ENCODE results near the gene DHX30. TPM values are rescaled to one million over a fixed set of nuclear protein-coding genes. Genes with fewer than 3 reads are reported as not detected.

DHX30 gene
- total RNA-seq, 2 donors from 2014 or later = 60.2 to 68.4 TPM

DNA sequence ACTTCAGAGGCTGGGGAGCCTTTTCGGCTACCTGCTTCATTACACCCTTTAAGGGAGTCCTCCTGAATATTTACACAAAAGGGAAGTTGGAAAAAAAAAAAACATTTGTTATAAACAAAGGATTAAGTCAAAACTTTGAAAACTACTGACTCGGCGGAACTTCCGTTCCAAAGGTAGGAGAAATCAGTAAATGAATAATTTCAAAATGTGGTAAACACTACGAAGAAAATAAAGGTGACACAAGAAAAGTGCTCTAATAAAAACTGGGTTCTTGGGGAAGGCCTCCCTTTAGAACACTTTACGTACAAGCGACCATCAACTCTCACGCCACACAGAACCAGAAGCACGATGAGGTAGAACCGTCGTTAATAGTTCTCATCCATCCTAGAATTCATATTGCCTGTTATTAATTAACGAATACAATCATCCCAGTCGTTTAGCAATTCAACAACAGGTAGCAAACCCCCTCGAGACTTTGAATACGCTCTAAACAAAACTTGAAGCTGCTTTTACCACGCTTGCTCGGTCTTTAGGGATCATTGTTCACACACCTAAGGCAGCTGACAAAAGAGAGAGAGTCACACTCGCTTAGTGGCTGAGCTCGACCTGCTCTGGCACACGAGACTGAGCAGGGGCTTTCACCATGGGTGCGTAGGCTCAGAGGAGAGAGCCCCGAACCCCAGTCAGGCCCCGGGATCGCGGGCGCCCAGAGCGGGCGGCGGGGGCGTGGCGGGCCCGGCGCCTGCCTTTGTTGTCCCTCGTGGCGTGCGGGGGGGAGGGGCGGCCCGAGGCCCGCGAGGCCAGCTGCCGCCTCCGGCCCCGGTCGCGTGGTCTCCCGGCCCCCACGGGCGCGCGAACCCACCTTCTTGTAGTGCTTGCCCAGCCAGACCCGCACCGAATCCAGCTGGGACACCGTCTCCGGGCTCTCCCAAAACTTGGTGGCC lies 21.9 kb upstream of the DHX30 start:
- Histone ChIP-seq H3K9me3 (no peaks in the 10 kb centered on the region), H3K27me3 (replicated peaks; ENCODE audit: insufficient read depth) (no peaks in the 10 kb centered on the region), H3K36me3 (no peaks in the 10 kb centered on the region), H3K4me3 (peak overlapping the region; percentile 84), H3K27ac (peak overlapping the region; percentile 93), H3K4me1 (ENCODE audit: control insufficient read depth in 1 of 2, low read depth in 2 of 2) (peaks cover 14 to 25% of the 10 kb centered on the region in 2 donors)
- ATAC-seq (ENCODE audit: insufficient number of reproducible peaks, low FRiP score, low read depth) (peak; percentile 25), DNase-seq (ENCODE audit: low spot score) (no peak)
- TF ChIP-seq, protein P1, sequence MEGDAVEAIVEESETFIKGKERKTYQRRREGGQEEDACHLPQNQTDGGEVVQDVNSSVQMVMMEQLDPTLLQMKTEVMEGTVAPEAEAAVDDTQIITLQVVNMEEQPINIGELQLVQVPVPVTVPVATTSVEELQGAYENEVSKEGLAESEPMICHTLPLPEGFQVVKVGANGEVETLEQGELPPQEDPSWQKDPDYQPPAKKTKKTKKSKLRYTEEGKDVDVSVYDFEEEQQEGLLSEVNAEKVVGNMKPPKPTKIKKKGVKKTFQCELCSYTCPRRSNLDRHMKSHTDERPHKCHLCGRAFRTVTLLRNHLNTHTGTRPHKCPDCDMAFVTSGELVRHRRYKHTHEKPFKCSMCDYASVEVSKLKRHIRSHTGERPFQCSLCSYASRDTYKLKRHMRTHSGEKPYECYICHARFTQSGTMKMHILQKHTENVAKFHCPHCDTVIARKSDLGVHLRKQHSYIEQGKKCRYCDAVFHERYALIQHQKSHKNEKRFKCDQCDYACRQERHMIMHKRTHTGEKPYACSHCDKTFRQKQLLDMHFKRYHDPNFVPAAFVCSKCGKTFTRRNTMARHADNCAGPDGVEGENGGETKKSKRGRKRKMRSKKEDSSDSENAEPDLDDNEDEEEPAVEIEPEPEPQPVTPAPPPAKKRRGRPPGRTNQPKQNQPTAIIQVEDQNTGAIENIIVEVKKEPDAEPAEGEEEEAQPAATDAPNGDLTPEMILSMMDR (IDR thresholded peaks at IDR 0.05) = no peak

DNA sequence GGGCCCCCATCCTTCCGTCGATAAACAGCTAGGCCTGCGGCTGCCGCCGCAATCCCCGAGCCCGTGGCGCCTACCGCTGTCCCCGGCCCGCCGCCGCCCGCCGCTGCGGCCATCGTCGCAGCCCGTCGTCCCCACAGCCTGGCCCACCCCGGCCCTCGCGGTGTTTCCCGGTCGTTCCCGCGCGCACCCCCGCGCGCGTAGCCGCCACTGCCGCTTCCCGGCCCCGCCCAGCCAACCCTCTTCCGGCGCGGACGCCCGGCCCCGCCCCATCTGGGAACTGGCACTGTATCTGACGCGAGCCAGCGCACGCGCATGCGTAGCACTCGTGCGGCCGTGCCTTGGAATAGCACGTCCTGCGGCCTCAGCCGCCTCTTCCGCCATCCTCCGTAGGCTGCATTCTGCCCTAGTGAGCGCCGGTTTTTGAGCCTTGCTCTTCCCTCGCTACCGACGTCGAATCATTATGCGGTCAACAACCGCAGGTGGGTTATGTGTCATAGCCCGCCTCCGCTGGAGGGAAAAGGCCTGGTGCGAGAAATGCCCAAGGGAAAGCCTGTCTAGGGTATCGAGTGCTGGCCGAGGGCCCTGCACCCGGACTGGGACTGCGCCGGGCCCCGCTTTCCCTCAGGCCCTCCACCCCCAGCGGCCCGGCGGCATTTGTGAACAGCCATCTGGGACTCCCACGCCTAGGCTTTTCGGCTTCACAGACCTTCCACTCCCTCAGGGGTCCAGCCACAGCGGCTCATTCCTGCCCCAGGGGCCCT lies 21.1 kb upstream of the DHX30 start, which contains the start of gene SMARCC1:
TSS of gene SMARCC1 (minus strand) at position 209 of the 761 bp plus-strand sequence. CDS start at position 113, 96 bp downstream.
- H3K36me3 ChIP-seq = no peaks in the 10 kb centered on the region
- H3K4me3 ChIP-seq = peak within 1 kb of the TSS; percentile 84
- H3K4me1 ChIP-seq (ENCODE audit: control insufficient read depth in 1 of 2, low read depth in 2 of 2) = peaks cover 14 to 25% of the 10 kb centered on the region in 2 donors
- TF ChIP-seq, protein P1 (IDR thresholded peaks at IDR 0.05) = no peak
- ATAC-seq (ENCODE audit: insufficient number of reproducible peaks, low FRiP score, low read depth) (peak; percentile 94), DNase-seq (ENCODE audit: low spot score) (peak; percentile 83)
- H3K27me3 ChIP-seq (replicated peaks; ENCODE audit: insufficient read depth) = no peaks in the 10 kb centered on the region
- no peaks in the 10 kb centered on the region for H3K9me3 ChIP-seq
- peak within 1 kb of the TSS; percentile 93 for H3K27ac ChIP-seq

DNA sequence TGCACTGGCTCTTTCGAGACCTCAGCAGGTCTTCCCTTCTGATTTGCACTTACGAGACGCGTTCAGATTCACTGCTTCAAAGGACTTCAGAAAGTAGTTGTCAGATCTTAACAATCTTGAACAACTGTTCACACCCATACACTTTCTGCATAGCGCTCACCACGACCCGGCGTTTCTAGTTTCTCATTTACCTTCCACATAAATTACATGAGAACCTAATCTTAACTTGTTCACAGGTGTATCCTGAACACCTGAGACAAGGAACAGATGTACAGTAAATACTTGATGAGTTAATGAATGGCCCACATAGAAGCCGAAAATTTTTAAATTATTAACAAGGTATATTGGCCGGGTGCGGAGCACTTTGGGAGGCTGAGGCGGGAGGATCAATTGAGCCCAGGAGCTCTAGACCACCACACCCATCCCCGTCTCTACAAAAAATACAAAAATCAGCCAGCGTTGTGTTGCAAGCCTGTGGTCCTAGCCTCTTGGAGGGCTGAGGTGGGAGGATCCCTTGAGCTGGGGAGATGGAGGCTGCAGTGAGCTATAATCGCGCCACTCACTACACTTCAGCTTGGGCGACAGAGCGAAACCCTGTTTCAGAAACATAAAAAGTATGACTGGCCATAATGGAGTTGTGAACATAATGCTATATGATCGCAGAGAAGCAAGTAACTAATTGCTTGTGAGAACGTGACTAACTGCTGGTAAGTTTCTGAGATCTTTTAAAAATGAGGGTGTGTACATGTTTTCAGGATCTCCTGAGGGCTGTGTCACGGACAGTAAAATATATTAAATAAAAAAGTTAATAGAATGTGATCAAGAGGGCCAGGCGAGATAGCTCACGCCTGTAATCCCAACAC lies 20.3 kb upstream of the DHX30 start:
- H3K36me3 ChIP-seq = no peaks in the 10 kb centered on the region
- H3K4me3 ChIP-seq = peak overlapping the region; percentile 84
- peaks cover 14 to 25% of the 10 kb centered on the region in 2 donors for H3K4me1 ChIP-seq (ENCODE audit: control insufficient read depth in 1 of 2, low read depth in 2 of 2)
- ATAC-seq (ENCODE audit: insufficient number of reproducible peaks, low FRiP score, low read depth) (no peak), DNase-seq (ENCODE audit: low spot score) (no peak)
- H3K27me3 ChIP-seq (replicated peaks; ENCODE audit: insufficient read depth) = no peaks in the 10 kb centered on the region
- H3K9me3 ChIP-seq = no peaks in the 10 kb centered on the region
- peak overlapping the region; percentile 93 for H3K27ac ChIP-seq
- TF ChIP-seq, protein P1 (IDR thresholded peaks at IDR 0.05) = no peak

DNA sequence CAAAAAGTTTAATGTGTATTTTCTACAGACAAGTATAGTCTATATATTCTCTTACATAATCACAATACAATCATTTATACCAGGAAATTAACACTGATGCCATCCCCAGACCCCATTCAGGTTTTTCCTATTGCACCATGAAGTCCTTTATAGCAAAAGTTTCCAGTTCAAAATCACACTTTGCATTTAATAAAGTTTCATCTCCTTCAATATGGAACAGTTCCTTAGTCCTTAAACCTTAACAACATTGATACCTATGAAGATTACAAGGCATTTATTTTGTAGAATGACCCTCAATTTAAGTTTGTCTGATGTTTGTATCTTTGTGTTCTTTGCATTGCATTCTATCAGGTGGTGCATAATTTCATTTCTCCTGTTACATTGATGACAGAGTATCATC lies 19.3 kb upstream of the DHX30 start:
- DNase-seq (ENCODE audit: low spot score) (no peak), ATAC-seq (ENCODE audit: insufficient number of reproducible peaks, low FRiP score, low read depth) (no peak)
- no peaks in the 10 kb centered on the region for H3K36me3 ChIP-seq
- H3K27me3 ChIP-seq (replicated peaks; ENCODE audit: insufficient read depth) = no peaks in the 10 kb centered on the region
- peaks cover 12 to 25% of the 10 kb centered on the region in 2 donors for H3K4me1 ChIP-seq (ENCODE audit: control insufficient read depth in 1 of 2, low read depth in 2 of 2)
- H3K9me3 ChIP-seq = no peaks in the 10 kb centered on the region
- H3K27ac ChIP-seq = no peak overlapping the region
- TF ChIP-seq, protein P1 (IDR thresholded peaks at IDR 0.05) = no peak
- no peak overlapping the region for H3K4me3 ChIP-seq

Measured in thoracic aorta (tissue), 2 donors.